ENCODE measurements around the gene ZNF654. TPM values are rescaled to one million over a fixed set of nuclear protein-coding genes. Genes with fewer than 3 reads are reported as not detected.

Gene ZNF654
- total RNA-seq, 1 donor from 2014 or later, result 13.8 TPM

Other genes with a start within 250 kb of the ZNF654 start
- 43.7 and 68.0 TPM in 2 replicates for gene CGGBP1, start 250 bp upstream of the ZNF654 start, total RNA-seq
- gene C3orf38, start 90.7 kb downstream of the ZNF654 start, total RNA-seq, result 20.8 and 28.0 TPM in 2 replicates